SKM-1 treated with dmso at 0.1 percent for 144 hours (cell line): ENCODE data around the gene TBPL1.
"Not testable (repeated sequence)": the region's sequence is repeated elsewhere in the genome, so short reads cannot be mapped to it uniquely, and the experiment has no call there.

ENCODE experiments used
- DNase-seq: peaks from one replicate; lab custom pipeline; 2025; ENCODE audit not compliant: unreplicated experiment; lab: John Stamatoyannopoulos, UW

The TBPL1 gene

GRCh38 chr6:133952815-133953633 is at the start of gene TBPL1:
Gene TBPL1 (plus strand): TSS chr6:133953224. CDS start chr6:133980126, 26,902 bp downstream.
- peak; percentile 94 for DNase-seq

DNA sequence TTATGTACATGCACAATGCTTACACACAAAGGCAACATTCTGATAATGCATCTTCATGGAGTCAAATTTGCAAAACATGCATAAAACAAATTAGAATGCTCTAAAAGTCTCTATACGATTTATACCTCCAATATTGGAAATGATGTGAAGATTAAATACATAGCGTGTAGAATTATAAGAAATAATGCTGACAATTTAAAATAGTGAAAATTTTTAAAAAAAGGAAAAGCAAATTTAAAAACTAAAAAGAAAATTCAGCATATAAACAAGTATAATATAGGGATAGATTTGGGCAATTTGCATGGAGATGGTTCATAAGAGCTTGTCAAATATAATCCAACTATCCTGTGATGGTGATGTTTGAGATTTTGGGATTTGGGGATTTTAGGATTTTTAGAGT is 49.2 kb upstream of the TBPL1 start:
- DNase-seq, result no peak

DNA sequence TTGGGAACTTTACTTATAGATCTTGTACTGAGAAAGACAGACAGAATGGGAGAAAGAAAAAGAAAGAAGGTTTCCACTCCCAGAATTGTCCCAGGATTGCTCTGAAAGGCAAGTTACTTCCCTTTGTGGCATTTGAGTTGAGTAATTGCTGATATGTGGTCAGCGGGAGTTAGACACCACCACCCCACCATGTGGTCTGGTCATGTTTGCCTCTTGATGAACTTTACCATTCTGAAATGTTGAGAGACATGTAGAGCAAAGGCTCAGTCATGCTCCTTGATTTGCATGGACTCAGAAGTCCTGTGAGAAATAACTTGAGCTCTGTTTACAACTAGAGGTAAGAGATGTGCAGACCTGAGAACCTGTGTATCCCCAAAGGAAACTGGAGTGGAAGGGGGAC is 47.0 kb upstream of the TBPL1 start:
- peak; percentile 5 for DNase-seq

DNA sequence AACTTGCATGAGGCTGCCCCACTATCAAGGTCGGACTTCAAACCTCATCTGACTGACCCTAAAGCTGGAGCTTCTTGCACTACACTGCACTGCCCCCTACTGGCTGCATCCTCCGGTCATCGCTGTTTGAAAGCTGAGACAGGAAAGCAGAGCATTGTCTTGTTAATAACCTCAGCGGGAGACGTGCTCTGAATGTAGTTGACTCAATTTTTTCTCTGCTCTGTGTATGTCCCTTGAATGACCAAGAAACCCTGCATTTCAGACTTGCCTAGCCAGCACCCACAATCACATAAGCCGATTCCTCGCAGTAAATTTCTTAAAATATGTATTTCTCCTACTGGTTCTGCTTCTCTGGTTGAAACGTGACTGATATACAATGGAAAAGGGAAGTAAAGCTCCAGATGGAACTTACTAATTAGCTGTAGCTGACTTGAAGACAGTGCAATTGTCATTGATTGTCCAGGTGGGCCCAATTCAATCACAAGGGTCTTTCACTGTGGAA is 36.3 kb upstream of the TBPL1 start:
- DNase-seq, result peak; percentile 84

- no peak for DNase-seq
Observed at GRCh38 chr6:133917781-133918180, 35.2 kb upstream of the TBPL1 start.

DNA sequence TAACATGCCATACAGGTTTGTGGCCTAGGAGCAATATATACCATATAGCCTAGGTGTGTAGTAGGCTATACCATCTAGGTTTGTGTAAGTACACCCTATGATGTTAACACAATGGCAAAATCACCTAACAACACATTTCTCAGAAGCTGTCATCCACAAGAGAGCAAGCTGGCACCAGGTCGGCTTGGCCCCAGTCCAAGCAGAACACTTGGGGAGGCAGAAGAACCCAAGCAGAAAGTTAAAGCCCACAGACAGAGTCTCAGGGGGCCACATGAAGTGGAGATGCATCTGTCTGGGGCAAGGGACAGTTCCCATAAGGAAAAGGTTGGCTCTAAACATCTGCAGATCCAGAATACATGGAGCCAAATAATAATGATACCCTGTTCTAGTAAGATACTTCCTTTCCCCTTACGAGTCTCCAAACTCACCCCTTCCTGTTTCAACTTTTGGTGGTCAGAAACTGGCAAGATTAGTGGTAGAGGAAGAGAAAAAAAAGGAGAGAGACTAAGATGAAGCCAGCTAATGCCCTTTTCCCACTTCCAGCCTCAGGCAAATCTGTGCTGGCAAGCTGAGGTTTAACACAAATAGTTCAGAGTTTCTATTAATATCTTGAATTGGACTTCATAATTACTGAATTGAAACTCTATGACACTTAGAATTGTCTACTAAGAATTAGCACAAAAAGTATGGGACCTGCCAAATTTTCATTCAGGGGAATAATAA is 34.7 kb upstream of the TBPL1 start:
- no peak for DNase-seq

DNA sequence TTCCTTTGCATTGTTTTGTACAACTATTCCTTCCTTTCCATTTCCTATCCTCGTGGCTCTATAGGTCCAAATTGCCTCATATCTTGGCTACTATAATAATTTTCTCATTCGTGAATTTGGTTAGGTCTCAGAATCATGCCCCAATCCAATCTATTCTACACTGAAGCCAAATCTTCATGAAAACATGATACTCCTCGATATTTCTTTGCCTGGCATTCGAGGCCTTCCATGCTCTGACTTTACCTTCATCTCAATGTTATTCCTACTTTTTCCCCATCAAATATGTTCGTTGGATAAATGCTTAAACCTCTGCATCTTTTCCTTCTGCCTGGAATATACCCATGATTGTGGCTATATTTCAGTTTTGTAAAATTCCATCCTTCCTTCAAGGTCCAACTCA is 33.7 kb upstream of the TBPL1 start:
- DNase-seq, result no peak

DNA sequence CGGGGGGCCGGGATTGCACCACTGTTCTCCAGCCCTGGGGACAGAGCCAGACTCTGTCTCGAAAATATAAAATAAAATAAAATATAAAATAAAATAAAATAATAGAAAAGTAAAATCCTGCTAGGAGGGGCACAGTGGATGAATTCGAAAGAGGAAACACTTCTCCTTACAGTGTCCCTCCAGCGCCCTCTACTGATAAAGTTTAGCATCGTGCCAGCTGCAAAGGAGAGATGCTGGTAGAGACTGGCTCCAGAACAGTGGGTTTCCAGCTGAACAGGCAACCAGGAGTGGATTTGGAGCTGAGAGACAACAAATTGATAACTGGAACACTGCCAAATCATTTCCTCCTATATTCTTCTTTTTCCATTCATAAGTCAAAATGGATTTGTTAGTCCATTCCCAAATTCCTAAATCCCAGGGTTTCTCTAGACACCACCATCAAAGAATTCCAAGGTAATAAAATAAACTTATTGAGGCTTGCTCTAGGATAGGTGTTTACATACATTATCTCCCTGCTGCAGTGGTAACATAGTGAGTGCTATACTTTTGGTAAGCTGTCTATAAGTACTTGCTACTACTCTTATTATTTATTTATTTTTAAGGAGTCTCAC is 31.7 kb upstream of the TBPL1 start:
- peak; percentile 76 for DNase-seq

- peak; percentile 74 for DNase-seq
Observed at GRCh38 chr6:133923938-133924593, 29.0 kb upstream of the TBPL1 start.

- not testable (repeated sequence) for DNase-seq
Observed at GRCh38 chr6:133931221-133931620, 21.8 kb upstream of the TBPL1 start.

- DNase-seq, result not testable (repeated sequence)
Observed at GRCh38 chr6:133936352-133936751, 16.7 kb upstream of the TBPL1 start.

GRCh38 chr6:133937909-133938308 is 15.1 kb upstream of the TBPL1 start:
- DNase-seq, result no peak

DNA sequence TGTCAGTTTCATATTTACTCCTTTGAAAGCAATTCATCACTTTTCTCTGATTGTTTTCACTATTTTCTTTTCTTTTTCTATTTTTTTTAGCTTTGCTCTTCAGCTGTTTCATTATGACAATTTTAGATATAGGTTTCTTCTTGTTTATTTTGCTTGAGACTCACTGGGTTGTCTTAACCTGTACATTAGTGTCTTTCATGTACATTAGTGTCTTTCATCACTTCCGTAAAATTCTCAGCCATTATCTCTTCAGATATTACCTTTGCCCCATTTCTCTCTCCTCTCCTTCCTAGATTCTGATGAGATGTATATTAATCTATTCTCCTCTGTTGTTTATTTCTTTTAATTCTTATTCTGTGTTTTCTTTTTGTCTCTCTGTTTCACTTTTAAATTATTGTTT is 14.5 kb upstream of the TBPL1 start:
- DNase-seq, result no peak

- DNase-seq, result no peak
Observed at GRCh38 chr6:133939778-133940667, 13.0 kb upstream of the TBPL1 start.

DNA sequence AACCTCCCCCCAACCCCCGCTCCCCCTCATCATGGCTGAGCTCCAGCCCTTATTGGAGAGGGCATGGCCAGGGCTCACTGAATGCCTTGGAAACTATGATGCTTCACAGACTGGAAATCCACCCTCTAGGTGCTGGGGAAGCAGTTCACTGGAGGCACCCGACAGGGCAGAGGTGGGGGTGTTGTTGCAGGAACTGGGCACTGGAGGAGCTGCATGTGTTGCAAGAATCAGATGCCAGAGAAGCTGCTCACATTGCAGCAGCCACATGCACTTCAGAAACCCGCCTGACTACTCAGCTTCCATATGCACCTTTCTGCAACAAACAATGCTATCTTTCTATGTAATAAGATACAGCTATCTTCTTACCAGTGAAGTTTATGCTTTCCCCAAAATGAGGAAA is 7.9 kb upstream of the TBPL1 start:
- DNase-seq, result no peak

DNA sequence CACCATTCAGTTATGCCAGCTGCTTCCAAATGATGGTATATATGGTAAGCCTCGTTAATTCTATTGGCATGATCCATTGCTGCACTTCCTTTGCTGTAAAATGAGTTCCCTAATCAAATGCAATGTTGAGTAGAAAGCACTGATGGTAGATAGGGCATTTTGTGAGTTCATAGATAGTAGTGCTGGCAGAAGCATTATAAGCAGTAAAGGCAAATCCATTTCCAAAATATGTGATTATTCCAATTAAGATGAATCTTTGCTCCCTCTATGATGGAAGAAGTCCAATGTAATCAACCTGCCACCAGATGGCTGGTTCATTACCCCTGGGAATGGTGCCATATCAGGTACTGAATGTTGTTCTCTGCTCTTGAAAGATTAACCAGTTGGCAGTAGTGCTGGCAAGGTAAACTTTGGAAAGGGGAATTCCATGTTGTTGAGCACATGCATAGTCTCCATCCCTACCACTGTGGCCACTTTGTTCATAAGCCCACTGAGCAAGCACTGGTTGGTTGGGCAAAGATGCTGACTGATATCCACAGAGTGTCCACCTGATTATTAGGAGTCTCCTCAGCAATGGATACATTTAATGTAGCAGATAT is 5.6 kb upstream of the TBPL1 start:
- no peak for DNase-seq

GRCh38 chr6:133948472-133948871 is 4.6 kb upstream of the TBPL1 start:
- no peak for DNase-seq

- DNase-seq, result no peak
Observed at GRCh38 chr6:133951227-133951626, 1.8 kb upstream of the TBPL1 start.

DNA sequence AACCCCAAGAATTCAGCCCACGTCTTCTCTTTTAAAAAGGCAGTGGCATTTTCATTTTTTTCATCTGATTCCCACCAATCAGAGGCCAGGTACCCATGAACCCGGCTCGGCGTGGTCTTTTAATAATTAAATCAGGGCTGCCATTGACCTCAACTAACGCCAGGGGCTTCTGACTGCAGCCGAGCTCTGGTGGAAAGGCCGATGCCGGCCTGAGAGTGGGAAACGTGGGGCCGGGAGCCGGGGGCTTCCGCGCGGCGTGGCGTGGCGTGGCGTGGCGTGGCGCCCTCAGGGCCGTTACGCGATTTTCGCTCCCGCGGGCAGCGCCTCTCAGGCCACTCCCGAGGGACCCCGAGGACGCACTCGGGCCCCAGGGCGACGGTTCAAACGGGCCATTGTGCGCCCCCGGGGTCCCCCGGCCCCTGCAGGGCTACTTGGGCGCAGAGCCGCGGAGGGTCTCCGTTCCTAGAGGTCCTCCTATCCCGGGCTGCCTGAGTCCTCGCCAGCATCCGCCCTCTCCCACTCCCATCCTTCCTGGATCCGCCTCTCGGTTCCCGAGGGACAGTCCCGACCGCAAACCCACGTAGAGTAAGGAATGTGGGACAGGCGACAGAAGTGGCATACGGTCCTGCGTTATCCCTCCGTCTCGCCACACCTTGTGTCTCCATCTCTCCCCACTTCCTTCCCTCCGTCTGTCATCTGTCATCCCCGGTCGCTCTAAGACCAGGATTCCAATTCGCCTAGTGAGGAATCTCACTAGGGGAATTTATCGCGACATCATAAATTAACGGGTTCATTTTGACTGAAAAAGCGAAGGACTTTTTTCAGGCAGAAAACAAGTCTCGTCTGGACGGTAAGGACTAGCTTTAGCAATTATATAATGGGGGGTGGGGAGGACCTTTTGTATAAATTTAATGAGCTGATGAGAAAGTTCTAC is 876 bp upstream of the TBPL1 start:
- DNase-seq, result peak; percentile 45
